DOHH2 (cell line): ENCODE results near the gene KRT84.

Source experiments
- H3F3A ChIP-seq: fragments of 200-600 bp; sonication (generic), shearing (Covaris generic); 2 replicates; pipeline ENCODE4 v1.6.0; 2016; ENCODE audit warnings: antibody characterized with exemption, mild to moderate bottlenecking; ENCODE audit not compliant: control insufficient read depth, insufficient read depth
- H3K27ac ChIP-seq: fragments of 200-600 bp; sonication (generic); 2 replicates; pipeline ENCODE4 v1.5.1; 2014; ENCODE audit warnings: low read depth, mild to moderate bottlenecking, low read length, moderate library complexity
- H3K27me3 ChIP-seq: fragments of 200-600 bp; sonication (generic); 2 replicates; pipeline ENCODE4 v1.6.1; 2014; ENCODE audit warnings: mild to moderate bottlenecking, low read length, mixed read lengths; ENCODE audit not compliant: control insufficient read depth
- H3K36me3 ChIP-seq: fragments of 200-600 bp; sonication (generic); 2 replicates; pipeline ENCODE4 v1.6.1; 2014; ENCODE audit warnings: mild to moderate bottlenecking, low read length, moderate library complexity, mixed read lengths; ENCODE audit not compliant: control insufficient read depth
- H3K4me1 ChIP-seq: fragments of 200-600 bp; sonication (generic); 2 replicates; pipeline ENCODE4 v1.6.1; 2014; ENCODE audit warnings: mild to moderate bottlenecking, low read length, mixed read lengths; ENCODE audit not compliant: control insufficient read depth
- H3K4me2 ChIP-seq: fragments of 200-600 bp; sonication (generic); 2 replicates; pipeline ENCODE4 v1.6.0; 2014; ENCODE audit warnings: mild to moderate bottlenecking, low read length, moderate library complexity
- H3K4me3 ChIP-seq: fragments of 200-600 bp; sonication (generic); 2 replicates; pipeline ENCODE4 v1.5.1; 2014; ENCODE audit warnings: mild to moderate bottlenecking, low read length, mixed read lengths
- H3K79me2 ChIP-seq: fragments of 200-600 bp; sonication (generic); 2 replicates; pipeline ENCODE4 v1.6.1; 2014; ENCODE audit warnings: mild to moderate bottlenecking, low read length, mixed read lengths; ENCODE audit not compliant: control insufficient read depth
- H3K9me2 ChIP-seq: fragments of 200-600 bp; sonication (generic); replicated peaks from 2 replicates; pipeline ENCODE4 v1.6.1; 2014; ENCODE audit warnings: mild to moderate bottlenecking, low read length, mixed read lengths; ENCODE audit not compliant: control insufficient read depth
- H3K9me3 ChIP-seq: fragments of 200-600 bp; sonication (generic); 2 replicates; pipeline ENCODE4 v1.6.1; 2014; ENCODE audit warnings: antibody characterized with exemption, low read length, mixed read lengths; ENCODE audit not compliant: control insufficient read depth, insufficient read depth
- H4K20me1 ChIP-seq: fragments of 200-600 bp; sonication (generic); 2 replicates; pipeline ENCODE4 v1.6.0; 2014; ENCODE audit warnings: low read depth, mild to moderate bottlenecking, antibody characterized with exemption, low read length, moderate library complexity; ENCODE audit not compliant: control insufficient read depth, insufficient read depth
- EZH2phosphoT487 ChIP-seq: fragments of 200-600 bp; sonication (generic); IDR thresholded peaks from 2 replicates; pipeline ENCODE4 v1.6.1; 2017; ENCODE audit warnings: borderline replicate concordance, mild to moderate bottlenecking, antibody characterized with exemption, low read length, moderate library complexity, mixed read lengths
- TF ChIP-seq, protein P1 (sequence below): fragments of 200-600 bp; sonication (generic); IDR thresholded peaks from one replicate; pipeline ENCODE4 v1.5.1; 2014; ENCODE audit warnings: antibody characterized with exemption, mild to moderate bottlenecking, low read depth, low read length; ENCODE audit not compliant: poor library complexity, severe bottlenecking

The KRT84 gene

GRCh38 chr12:52372216-52373154 lies 13.0 kb downstream of the KRT84 start:
- H3K4me3 ChIP-seq, result no peak overlapping the region
- H3K9me2 ChIP-seq, result no peaks in the 10 kb centered on the region
- no peaks in the 10 kb centered on the region for H3K79me2 ChIP-seq
- no peak overlapping the region for H3K4me2 ChIP-seq
- no peaks in the 10 kb centered on the region for H3F3A ChIP-seq
- no peaks in the 10 kb centered on the region for H3K36me3 ChIP-seq
- H3K27ac ChIP-seq, result no peak overlapping the region
- no peaks in the 10 kb centered on the region for H3K4me1 ChIP-seq
- H3K9me3 ChIP-seq, result no peaks in the 10 kb centered on the region
- no peaks in the 10 kb centered on the region for H4K20me1 ChIP-seq
- TF ChIP-seq EZH2phosphoT487, result no peak
- TF ChIP-seq, protein P1, sequence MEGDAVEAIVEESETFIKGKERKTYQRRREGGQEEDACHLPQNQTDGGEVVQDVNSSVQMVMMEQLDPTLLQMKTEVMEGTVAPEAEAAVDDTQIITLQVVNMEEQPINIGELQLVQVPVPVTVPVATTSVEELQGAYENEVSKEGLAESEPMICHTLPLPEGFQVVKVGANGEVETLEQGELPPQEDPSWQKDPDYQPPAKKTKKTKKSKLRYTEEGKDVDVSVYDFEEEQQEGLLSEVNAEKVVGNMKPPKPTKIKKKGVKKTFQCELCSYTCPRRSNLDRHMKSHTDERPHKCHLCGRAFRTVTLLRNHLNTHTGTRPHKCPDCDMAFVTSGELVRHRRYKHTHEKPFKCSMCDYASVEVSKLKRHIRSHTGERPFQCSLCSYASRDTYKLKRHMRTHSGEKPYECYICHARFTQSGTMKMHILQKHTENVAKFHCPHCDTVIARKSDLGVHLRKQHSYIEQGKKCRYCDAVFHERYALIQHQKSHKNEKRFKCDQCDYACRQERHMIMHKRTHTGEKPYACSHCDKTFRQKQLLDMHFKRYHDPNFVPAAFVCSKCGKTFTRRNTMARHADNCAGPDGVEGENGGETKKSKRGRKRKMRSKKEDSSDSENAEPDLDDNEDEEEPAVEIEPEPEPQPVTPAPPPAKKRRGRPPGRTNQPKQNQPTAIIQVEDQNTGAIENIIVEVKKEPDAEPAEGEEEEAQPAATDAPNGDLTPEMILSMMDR, result peak; percentile 58
- H3K27me3 ChIP-seq, result peaks cover 7% of the 10 kb centered on the region

DNA sequence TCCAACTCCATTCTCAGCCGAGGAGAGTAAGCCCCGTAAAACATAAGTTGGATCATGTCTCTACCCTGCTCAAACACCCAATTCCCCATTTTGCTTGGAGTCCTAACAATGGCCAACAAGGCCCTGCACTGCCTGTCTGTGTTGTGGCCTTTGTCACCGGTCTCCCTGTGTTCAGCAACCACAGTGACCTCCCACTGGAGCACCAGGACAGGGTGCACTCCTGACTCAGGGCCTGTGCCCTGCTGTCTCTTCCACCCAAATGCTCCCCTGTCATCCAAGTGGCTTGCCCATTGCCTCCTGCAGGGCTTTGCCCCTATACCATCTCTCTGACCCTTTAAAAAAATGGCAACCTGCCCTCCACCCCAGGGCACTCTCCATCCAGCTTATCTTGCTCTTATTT lies 13.7 kb downstream of the KRT84 start:
- Histone ChIP-seq H4K20me1 (no peaks in the 10 kb centered on the region), H3K9me3 (no peaks in the 10 kb centered on the region), H3K79me2 (no peaks in the 10 kb centered on the region), H3K4me2 (no peak overlapping the region), H3K4me1 (no peaks in the 10 kb centered on the region), H3F3A (no peaks in the 10 kb centered on the region), H3K27me3 (peaks cover 7% of the 10 kb centered on the region), H3K36me3 (no peaks in the 10 kb centered on the region), H3K27ac (no peak overlapping the region), H3K9me2 (no peaks in the 10 kb centered on the region), H3K4me3 (no peak overlapping the region)
- TF ChIP-seq EZH2phosphoT487, result no peak

- Histone ChIP-seq H3K9me2 (no peaks in the 10 kb centered on the region), H3F3A (no peaks in the 10 kb centered on the region), H3K4me1 (no peaks in the 10 kb centered on the region), H3K79me2 (no peaks in the 10 kb centered on the region), H3K9me3 (no peaks in the 10 kb centered on the region), H3K36me3 (no peaks in the 10 kb centered on the region), H3K4me2 (no peak overlapping the region), H3K27ac (no peak overlapping the region), H4K20me1 (no peaks in the 10 kb centered on the region), H3K4me3 (no peak overlapping the region), H3K27me3 (peaks cover 7% of the 10 kb centered on the region)
- no peak for TF ChIP-seq EZH2phosphoT487
- TF ChIP-seq, protein P1, result no peak
These were observed 14.4 kb downstream of the KRT84 start for GRCh38 chr12:52370926-52371608.

DNA sequence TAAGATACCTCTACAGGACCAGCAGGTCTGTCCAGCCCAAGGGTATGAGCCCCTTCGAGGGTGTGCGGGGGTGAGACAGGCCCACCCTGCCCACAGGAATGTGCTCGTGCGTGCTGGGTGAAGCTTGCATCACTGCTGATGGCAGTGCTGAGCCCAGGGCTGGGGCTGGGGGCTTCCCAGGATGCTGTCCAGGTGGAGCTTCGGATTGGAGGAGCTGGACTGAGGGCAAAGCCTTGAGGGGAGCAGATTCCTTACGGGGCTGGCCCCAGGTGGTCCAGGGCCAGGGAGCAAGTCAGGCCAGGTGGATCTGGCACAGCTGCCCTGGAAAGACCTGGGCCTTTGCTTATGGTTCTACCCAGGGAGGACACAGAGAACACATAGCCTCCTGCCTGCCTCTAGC lies 15.6 kb downstream of the KRT84 start:
- Histone ChIP-seq H3K9me2 (no peaks in the 10 kb centered on the region), H3K27ac (no peak overlapping the region), H3K4me1 (no peaks in the 10 kb centered on the region), H3K36me3 (no peaks in the 10 kb centered on the region), H3K4me2 (no peak overlapping the region), H3K9me3 (no peaks in the 10 kb centered on the region), H3K4me3 (no peak overlapping the region), H3F3A (no peaks in the 10 kb centered on the region), H3K79me2 (no peaks in the 10 kb centered on the region), H4K20me1 (no peaks in the 10 kb centered on the region), H3K27me3 (peaks cover 7% of the 10 kb centered on the region)
- TF ChIP-seq EZH2phosphoT487, result no peak
- TF ChIP-seq, protein P1, result no peak
